ENCODE measurements around the gene TNF. TPM values are rescaled to one million over a fixed set of nuclear protein-coding genes. Genes with fewer than 3 reads are reported as not detected.

TNF gene
- total RNA-seq, 1 donor from 2014 or later: 11.5 TPM

GRCh38 chr6:31556307-31556706 lies 19.1 kb upstream of the TNF start:
- H3K27ac ChIP-seq: no peak overlapping the region
- no peak for DNase-seq (ENCODE audit: low spot score in 2 of 2)

GRCh38 chr6:31557443-31558317 lies 17.7 kb upstream of the TNF start:
- H3K36me3 ChIP-seq: peaks cover 17 to 33% of the 10 kb centered on the region in 2 donors
- intact Hi-C loops (cut with DNase I): no loop called here

More at GRCh38 chr6:31556307-31556706, 19.1 kb upstream of the TNF start:
- intact Hi-C loops (cut with DNase I): no loop called here
- peaks cover 17 to 42% of the 10 kb centered on the region in 2 donors for H3K36me3 ChIP-seq
- no peak overlapping the region for H3K4me3 ChIP-seq
- no peak for TF ChIP-seq CTCF (IDR thresholded peaks at IDR 0.05)
- H3K9me3 ChIP-seq: no peaks in the 10 kb centered on the region
- peaks cover 4 to 6% of the 10 kb centered on the region in 2 donors for H3K4me1 ChIP-seq
- no peaks in the 10 kb centered on the region for H3K27me3 ChIP-seq

GRCh38 chr6:31558318-31558625 lies 17.1 kb upstream of the TNF start:
- intact Hi-C loops (cut with DNase I): no loop called here
- Histone ChIP-seq H3K4me1 (peaks cover 4 to 6% of the 10 kb centered on the region in 2 donors), H3K36me3 (peaks cover 17 to 33% of the 10 kb centered on the region in 2 donors), H3K9me3 (no peaks in the 10 kb centered on the region), H3K27ac (no peak overlapping the region), H3K4me3 (no peak overlapping the region), H3K27me3 (no peaks in the 10 kb centered on the region)
- no peak for DNase-seq (ENCODE audit: low spot score in 2 of 2)
- no peak for TF ChIP-seq CTCF (IDR thresholded peaks at IDR 0.05)

More at GRCh38 chr6:31557443-31558317, 17.7 kb upstream of the TNF start:
- Histone ChIP-seq H3K27ac (no peak overlapping the region), H3K4me1 (peaks cover 4 to 6% of the 10 kb centered on the region in 2 donors), H3K9me3 (no peaks in the 10 kb centered on the region), H3K4me3 (no peak overlapping the region), H3K27me3 (no peaks in the 10 kb centered on the region)
- no peak for TF ChIP-seq CTCF (IDR thresholded peaks at IDR 0.05)
- no peak for DNase-seq (ENCODE audit: low spot score in 2 of 2)

GRCh38 chr6:31558631-31559500 lies 16.5 kb upstream of the TNF start:
- H3K27ac ChIP-seq: peak overlapping the region in 1 of 2 donors; percentile 54
- TF ChIP-seq CTCF (IDR thresholded peaks at IDR 0.05): no peak
- no peak for DNase-seq (ENCODE audit: low spot score in 2 of 2)
- H3K4me3 ChIP-seq: no peak overlapping the region
- peaks cover 17 to 33% of the 10 kb centered on the region in 2 donors for H3K36me3 ChIP-seq
- H3K9me3 ChIP-seq: no peaks in the 10 kb centered on the region
- H3K27me3 ChIP-seq: no peaks in the 10 kb centered on the region
- intact Hi-C loops (cut with DNase I): no loop called here
- peaks cover 4 to 6% of the 10 kb centered on the region in 2 donors for H3K4me1 ChIP-seq

- peaks cover 17 to 33% of the 10 kb centered on the region in 2 donors for H3K36me3 ChIP-seq
- H3K27ac ChIP-seq: peak overlapping the region; percentile 54 to 66
- intact Hi-C loops (cut with DNase I): no loop called here
- H3K27me3 ChIP-seq: no peaks in the 10 kb centered on the region
- H3K9me3 ChIP-seq: no peaks in the 10 kb centered on the region
- peaks cover 4 to 6% of the 10 kb centered on the region in 2 donors for H3K4me1 ChIP-seq
- H3K4me3 ChIP-seq: no peak overlapping the region
- DNase-seq (ENCODE audit: low spot score in 2 of 2): no peak
- TF ChIP-seq CTCF (IDR thresholded peaks at IDR 0.05): no peak
These were observed 15.8 kb upstream of the TNF start for GRCh38 chr6:31559606-31559957.

Measured in ascending aorta (tissue), 2 donors.